GM19463 (cell line): ENCODE data around the gene HNRNPH1.
"Not testable (repeated sequence)": the region's sequence is repeated elsewhere in the genome, so short reads cannot be mapped to it uniquely, and the experiment has no call there.

Experiments
- ATAC-seq: cut with Tn5 transposase; IDR thresholded peaks from one replicate; pipeline ENCODE4 v1.9.1; 2021; ENCODE audit warnings: mild to moderate bottlenecking, moderate library complexity; ENCODE audit not compliant: unreplicated experiment

HNRNPH1 gene, protein sequence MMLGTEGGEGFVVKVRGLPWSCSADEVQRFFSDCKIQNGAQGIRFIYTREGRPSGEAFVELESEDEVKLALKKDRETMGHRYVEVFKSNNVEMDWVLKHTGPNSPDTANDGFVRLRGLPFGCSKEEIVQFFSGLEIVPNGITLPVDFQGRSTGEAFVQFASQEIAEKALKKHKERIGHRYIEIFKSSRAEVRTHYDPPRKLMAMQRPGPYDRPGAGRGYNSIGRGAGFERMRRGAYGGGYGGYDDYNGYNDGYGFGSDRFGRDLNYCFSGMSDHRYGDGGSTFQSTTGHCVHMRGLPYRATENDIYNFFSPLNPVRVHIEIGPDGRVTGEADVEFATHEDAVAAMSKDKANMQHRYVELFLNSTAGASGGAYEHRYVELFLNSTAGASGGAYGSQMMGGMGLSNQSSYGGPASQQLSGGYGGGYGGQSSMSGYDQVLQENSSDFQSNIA

DNA sequence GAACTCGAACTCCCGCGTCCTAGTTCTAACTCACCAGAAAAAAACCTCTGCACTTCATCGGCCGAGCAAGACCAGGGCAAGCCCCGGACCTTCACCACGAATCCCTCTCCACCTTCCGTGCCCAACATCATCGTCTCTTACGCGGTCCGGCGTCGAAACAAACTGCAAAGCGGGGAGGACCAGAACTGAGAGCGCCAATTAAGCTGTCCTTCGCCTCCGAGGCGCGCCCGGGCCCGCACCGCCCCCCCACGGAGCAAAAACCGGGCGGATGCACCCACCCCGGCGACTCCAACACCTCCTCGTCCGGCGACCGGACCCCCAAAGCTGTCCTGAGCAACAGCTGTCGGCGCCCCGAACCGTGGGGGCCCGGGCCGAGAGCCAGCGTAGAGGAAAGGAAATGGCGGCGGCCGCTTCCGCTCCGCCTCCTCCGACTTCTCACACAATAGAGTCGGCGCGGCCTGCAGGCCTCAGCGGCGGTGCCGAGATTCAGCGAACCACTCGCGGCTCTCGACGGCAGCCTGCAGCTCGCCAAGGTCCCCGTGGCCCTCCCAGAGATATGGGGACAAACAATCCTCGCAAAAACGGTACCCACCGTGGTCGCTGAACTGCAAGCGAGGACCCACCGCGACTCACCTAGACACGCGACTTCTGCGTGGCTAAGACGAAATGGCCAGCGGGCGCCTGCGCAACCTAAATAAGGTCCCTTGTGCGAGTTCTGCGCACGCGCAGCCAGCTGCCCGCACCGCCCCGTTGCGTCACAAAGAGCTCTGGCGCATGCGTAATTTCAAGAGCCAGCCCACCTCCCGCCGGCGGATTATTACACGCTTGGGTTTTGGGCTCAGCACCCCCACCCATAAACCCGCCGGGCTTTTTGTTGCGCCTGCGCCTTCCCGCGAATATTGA, at the start of gene HNRNPH1:
HNRNPH1 (minus strand) TSS at position 669 of the 903 bp plus-strand sequence; CDS start at position 131, 538 bp downstream.
- ATAC-seq: peak; percentile 60

DNA sequence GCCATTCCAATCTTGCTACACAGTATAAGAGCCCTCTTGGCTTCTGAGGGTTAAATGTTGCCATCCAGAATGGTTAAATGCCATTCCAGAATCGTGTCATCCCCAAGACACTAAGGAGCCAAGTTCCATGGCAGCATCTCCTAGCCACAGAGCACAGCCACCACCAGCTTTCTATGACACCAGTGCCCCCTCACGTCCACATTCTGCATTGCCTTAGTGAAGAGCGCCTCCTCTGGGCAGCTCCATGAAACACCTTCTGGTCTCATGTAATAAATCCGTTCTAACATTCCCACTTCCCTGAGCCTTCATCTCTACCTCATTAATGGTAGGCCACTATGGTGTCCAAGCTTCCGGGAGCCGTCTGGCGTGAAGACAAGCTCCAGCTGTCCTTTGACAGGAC, 44.9 kb upstream of the HNRNPH1 start:
- ATAC-seq: peak; percentile 56

DNA sequence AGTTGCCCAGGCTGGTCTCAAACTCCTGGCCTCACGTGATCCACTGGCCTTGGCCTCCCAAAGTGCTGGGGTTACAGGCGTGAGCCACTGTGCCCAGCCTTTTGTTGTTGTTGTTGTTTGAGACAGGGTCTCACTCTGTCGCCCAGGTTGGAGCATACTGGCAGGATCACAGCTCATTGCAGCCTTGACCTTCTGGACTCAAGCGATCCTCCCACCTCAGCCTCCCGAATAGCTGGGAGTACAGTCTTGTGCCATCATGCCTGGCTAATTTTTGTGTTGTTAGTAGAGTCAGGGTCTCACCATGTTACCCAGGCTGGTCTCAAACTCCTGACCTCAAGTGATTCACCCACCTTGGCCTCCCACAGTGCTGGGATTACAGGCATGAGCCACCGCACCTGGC, 38.2 kb upstream of the HNRNPH1 start:
- ATAC-seq: not testable (repeated sequence)

DNA sequence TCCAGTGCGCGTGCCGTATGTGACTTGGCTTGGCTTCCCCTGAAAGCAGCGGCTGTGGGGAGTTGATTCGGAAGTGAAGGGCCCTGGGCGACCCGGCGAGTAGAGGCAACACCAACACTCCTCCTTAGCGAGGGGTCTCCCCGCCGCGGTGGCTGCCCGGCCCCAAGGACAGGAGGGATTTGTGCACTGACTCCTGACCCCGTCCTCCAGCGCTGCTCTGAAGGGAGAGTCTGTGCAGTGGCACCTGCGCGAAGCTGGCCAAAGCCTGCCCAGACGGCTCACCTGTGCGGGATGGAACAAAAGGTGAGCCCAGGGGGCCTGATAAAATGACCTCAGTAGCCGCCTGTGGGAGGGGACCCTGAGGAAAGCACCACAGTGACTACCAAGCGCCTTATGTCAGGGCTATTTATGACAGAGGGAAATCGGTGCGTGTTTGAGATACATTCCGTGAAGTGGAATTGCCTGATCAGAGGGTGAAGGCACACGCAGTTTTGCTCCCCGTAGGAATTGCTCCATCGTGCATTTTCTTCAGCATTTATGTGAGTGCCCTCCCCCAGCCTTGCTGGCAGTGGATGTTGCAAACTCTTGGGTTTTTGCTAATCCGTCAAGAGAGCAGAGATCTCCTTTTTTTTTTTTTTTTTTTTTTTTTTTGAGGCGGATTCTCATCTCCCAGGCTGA, 34.8 kb upstream of the HNRNPH1 start:
- ATAC-seq: peak; percentile 61

DNA sequence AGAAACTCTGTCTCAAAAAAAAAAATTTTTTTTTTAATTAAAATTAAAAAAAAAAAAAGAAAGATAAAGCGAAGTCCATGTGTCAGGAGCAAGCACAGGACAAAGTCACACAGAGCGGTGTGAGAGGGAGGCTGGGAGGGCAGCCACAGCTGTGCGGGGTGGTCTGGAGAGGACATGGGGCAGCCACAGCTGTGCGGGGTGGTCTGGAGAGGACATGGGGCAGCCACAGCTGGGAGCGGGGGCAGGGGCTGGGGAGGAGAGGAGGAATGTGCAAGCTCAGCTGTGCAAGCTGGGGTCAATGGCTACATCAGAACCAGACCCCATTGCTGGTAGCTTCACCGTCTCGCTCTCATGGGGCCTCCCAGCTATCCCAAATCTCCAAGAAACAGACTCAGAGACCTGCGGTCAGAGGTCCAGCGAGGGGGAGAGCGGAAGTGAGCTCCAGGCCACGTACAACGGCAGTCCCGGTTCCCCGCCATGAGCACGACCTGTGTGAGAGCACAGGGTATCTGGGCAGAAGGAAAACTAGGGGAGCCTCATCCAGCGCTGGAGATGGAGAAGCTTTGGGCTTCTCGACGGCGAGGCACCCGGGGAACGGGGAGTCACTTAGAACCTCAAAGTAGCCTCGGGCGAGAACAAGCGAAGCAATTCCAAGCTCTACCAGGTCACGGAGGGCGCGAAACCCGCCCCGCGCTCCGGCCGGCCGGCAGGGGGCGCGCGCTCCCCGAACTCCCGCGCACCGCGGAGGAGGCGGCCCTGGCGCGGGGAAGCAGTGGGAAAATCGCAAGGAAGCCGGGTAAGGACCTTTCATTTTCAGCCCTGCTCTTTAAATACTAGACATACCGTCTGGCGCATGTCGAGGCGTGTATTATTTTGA, 34.1 kb upstream of the HNRNPH1 start:
- peak; percentile 90 for ATAC-seq

DNA sequence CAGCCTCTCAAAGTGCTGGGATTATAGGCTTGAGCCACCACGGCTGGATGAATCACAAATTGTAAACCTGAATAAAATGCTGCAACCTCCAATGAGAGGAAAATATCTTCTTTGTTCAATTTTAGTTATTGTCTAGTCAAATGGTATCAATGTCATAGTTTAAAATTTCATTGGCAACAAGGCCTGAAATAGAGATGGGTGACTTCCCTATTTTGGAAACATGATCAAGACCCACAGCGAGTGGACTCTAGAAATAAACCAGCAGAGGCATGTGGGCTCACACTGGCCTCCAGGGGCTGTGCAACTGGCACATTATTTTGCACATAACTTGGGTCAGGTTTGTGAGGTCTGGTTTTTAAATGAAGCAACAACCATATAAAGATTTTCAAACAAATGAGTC, 29.7 kb upstream of the HNRNPH1 start:
- not testable (repeated sequence) for ATAC-seq

DNA sequence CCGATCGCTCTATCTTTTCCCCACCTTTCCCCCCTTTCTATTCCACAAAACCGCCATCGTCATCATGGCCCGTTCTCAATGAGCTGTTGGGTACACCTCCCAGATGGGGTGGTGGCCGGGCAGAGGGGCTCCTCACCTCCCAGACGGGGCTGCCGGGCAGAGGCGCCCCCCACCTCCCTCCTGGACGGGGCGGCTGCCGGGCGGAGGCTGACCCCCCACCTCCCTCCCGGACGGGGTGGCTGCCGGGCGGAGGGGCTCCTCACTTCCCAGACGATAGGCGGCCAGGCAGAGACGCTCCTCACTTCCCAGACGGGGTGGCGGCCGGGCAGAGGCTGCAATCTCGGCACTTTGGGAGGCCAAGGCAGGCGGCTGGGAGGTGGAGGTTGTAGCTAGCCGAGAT, 26.8 kb upstream of the HNRNPH1 start:
- ATAC-seq: not testable (repeated sequence)

DNA sequence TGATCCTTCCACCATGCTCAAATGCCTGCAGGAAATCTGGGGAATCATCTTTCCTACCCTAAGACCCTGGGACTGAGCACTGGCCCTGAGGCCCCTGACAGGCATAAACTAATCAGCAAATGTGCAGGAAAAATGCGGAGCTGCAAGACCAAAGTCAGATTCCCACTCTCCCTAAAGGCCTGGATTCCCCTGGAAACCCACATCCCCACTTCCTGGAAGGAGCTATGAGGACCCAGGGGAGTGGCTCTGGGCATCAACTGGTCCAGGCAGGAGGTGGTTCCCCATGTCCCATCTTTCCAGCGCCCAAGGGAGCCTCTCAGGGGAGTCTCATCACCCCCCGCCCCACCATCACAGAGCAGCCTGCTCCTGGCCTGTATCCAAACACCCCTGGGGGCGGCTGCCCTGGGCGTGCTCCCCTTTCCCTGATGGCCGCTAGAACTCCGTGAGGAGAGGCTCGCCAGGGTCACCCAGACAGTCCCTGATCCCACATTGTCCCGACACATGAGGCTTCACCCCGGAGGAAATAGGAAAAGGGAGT, 25.8 kb upstream of the HNRNPH1 start:
- not testable (repeated sequence) for ATAC-seq

DNA sequence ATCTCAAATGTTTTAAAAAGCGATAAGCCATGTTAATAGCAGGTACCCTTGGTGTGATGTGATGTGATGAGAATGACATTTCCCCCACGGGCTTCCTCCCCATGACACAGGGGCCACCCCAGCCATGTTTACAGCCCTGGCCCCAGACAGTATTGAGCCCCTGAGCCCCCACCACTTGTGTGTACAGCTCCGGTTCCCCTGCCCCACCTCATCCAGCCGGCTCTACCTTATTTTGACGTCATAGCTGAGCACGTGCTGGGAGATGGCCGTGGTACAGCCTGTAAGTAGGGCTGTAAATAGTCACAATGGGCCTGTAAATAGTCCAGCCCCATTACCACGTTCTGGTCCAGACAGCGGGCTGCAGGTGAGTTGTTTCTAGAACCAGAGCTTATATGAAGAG, 24.9 kb upstream of the HNRNPH1 start:
- no peak for ATAC-seq

DNA sequence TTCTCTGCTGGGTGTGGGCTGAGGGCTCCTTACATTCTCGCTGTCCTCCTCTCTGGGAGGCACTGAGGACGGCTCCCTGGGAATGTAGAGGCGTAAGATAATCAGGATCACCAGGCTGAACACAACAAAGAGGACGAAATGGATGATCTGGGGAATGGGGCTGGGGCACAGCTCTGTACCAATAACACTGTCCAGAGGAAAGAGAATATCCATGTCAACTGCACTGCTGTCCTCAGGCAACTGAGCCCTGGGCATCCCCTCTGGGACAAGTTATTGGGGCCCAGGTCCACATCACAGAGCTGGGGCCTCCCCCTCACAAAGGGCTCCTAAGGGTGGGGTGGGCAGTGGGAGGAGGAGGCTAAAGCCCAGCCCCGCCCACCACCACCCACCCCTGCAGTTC, 21.3 kb upstream of the HNRNPH1 start:
- ATAC-seq: not testable (repeated sequence)

DNA sequence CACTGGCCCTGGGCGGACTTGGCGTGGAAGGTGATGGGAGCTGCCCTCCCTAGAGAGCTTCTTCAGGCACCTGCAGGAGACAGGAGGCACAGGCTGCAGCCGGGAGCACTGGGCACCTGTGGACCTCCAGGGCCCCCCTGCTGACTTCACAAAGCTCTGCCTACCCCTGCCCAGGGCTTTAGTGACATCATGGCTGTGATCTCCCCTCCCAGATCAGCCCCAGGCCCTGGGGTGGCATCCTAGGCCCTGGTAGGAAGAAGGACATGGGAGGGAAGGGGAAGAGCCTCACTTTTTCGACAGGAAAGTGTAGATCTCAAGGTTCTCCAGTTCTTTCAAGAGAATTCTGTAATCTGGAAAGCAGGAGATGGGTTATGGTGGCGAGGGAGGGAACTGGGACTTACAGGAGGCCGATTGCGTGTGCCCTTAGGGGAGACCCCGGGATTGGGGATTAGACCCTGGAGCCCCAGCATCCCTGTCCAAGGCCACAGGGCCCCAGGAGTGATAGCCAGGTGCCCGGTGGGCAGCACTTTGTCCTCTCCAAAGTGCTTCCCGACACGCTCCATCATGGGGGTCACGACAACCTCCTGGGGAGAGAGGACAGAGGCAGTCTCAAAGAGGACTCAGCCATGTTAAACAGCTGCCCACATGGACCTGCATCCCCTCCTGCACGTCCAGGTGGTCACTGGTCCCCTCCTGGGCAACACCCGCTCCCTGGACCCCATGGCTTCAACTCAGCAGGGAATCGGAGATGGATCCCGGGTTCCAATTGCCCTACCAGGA, 19.9 kb upstream of the HNRNPH1 start:
- not testable (repeated sequence) for ATAC-seq

DNA sequence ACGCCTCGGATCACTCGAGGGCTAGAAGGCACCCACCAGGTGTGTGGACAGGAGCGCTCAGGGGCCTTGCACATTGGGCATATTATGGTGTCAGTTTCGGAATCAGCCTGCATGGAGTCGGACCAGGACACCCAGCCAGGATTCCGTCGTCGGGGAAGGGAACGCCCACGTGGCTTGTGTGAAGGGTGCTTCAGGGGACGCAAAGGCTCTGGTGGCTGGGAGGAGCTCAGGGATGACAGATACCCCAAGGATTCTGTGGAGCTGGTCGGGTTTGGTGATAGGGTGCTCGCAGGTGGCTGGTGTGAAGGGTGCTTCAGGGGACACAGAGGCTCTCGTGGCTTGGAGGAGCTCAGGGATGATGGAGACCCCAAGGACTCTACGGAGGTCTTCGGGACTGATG, 19.2 kb upstream of the HNRNPH1 start:
- not testable (repeated sequence) for ATAC-seq

DNA sequence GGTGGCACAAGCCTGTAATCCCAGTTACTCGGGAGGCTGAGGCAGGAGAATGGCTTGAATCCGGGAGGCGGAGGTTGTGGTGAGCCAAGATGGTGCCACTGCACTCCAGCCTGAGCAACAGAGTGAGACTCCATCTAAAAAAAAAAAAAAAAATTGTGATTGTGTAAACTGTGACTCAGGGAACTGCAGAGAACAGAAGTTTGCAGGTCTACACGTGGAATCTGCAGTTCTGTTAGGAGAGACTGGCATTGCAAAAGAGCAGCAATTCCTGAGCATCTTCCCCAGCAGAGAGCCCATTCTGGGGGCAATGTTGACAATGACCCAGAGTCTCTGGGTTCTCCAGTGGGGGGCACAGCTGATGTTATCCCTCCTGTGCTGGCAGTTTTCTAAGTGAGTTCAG, 18.3 kb upstream of the HNRNPH1 start:
- not testable (repeated sequence) for ATAC-seq

DNA sequence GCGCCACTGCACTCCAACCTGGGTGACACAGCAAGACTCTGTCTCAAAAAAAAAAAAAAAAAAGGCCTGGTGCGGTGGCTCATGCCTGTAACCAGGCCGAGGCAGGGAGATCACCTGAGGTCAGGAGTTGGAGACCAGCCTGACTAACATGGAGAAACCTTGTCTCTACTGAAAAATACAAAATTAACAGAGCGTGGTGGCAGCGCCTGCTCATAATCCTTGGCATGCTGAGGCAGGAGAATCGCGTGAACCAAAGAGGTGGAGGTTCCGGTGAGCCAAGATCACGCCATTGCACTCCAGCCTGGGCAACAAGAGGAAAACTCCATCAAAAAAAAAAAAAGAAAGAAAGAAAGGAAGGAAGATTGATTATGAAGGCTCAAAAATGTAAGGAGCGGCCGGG, 15.8 kb upstream of the HNRNPH1 start:
- ATAC-seq: not testable (repeated sequence)

DNA sequence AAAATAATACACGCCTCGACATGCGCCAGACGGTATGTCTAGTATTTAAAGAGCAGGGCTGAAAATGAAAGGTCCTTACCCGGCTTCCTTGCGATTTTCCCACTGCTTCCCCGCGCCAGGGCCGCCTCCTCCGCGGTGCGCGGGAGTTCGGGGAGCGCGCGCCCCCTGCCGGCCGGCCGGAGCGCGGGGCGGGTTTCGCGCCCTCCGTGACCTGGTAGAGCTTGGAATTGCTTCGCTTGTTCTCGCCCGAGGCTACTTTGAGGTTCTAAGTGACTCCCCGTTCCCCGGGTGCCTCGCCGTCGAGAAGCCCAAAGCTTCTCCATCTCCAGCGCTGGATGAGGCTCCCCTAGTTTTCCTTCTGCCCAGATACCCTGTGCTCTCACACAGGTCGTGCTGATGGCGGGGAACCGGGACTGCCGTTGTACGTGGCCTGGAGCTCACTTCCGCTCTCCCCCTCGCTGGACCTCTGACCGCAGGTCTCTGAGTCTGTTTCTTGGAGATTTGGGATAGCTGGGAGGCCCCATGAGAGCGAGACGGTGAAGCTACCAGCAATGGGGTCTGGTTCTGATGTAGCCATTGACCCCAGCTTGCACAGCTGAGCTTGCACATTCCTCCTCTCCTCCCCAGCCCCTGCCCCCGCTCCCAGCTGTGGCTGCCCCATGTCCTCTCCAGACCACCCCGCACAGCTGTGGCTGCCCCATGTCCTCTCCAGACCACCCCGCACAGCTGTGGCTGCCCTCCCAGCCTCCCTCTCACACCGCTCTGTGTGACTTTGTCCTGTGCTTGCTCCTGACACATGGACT, 11.1 kb upstream of the HNRNPH1 start:
- ATAC-seq: peak; percentile 90

DNA sequence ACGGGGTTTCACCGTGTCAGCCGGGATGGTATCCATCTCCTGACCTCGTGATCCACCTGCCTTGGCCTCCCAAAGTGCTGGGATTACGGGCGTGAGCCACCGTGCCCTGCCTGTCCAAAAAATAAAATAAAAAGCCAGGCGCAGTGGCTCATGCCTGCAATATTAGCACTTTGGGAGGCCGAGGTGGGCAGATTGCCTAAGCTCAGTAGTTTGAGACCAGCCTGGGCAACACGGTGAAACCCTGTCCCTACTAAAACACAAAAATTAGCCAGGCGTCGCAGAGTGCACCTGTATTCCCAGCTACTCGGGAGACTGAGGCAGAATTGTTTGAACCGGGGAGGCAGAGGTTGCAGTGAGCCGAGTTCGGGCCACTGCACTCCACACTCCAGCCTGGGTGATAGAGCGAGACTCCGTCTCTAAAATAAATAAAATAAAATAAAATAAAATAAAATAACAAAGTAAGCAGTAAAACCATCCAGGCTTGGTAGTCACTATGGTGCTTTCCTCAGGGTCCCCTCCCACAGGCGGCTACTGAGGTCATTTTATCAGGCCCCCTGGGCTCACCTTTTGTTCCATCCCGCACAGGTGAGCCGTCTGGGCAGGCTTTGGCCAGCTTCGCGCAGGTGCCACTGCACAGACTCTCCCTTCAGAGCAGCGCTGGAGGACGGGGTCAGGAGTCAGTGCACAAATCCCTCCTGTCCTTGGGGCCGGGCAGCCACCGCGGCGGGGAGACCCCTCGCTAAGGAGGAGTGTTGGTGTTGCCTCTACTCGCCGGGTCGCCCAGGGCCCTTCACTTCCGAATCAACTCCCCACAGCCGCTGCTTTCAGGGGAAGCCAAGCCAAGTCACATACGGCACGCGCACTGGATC, 10.3 kb upstream of the HNRNPH1 start:
- ATAC-seq: peak; percentile 55

DNA sequence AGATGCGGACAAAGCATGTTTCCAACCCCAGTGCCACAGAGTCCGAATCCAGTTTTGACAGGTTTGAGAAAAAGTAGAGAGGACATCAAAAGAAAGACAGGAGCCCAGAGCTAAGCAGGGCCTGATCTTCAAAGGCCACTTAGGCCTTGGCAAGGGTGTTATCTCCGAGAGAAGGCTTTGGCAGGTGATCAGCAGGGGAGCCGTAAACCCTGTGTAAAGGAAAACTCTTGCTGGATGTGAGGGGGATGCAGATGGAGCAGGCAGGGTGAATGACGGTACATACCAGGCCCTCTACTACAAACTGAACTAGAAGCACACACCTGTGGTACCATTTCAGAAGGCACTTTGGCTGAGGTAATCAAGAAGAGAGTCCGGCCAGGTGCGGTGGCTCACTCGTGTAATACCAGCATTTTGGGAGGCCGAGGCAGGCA, 1.4 kb upstream of the HNRNPH1 start:
- ATAC-seq: no peak
